ENCODE measurements around the gene DGKZ.
"Not testable (repeated sequence)": the region's sequence is repeated elsewhere in the genome, so short reads cannot be mapped to it uniquely, and the experiment has no call there.

DNA sequence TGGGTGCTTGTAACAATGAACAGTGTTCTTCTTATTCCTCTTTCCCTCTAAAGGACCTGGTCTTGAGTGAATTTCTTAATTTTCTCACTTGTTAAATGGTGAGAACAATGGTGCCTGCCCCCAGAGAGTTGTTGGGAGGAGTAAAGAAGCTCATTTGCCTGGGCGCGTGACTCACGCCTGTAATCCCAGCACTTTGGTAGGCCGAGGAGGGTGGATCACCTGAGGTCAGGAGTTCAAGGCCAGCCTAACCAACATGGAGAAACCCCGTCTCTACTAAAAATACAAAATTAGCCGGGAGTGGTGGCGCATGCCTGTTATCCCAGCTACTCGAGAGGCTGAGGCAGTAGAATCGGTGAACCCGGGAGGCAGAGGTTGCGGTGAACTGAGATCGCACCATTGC, 43.2 kb upstream of the DGKZ start:
- TF ChIP-seq EZH2 (IDR thresholded peaks at IDR 0.05; ENCODE audit: borderline replicate concordance, low read length), result not testable (repeated sequence)
- TF ChIP-seq, protein P1, sequence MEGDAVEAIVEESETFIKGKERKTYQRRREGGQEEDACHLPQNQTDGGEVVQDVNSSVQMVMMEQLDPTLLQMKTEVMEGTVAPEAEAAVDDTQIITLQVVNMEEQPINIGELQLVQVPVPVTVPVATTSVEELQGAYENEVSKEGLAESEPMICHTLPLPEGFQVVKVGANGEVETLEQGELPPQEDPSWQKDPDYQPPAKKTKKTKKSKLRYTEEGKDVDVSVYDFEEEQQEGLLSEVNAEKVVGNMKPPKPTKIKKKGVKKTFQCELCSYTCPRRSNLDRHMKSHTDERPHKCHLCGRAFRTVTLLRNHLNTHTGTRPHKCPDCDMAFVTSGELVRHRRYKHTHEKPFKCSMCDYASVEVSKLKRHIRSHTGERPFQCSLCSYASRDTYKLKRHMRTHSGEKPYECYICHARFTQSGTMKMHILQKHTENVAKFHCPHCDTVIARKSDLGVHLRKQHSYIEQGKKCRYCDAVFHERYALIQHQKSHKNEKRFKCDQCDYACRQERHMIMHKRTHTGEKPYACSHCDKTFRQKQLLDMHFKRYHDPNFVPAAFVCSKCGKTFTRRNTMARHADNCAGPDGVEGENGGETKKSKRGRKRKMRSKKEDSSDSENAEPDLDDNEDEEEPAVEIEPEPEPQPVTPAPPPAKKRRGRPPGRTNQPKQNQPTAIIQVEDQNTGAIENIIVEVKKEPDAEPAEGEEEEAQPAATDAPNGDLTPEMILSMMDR (IDR thresholded peaks at IDR 0.05; ENCODE audit: low read length), result not testable (repeated sequence)
